IMR-90 (cell line): ENCODE data around the gene CUTA. TPM values are rescaled to one million over a fixed set of nuclear protein-coding genes. Genes with fewer than 3 reads are reported as not detected.

Experiments used
- ATAC-seq: fragments of 200-7000 bp; cut with Tn5 transposase; 2 replicates; pipeline ENCODE4 v1.9.1; 2020; ENCODE audit warnings: low read depth, mild to moderate bottlenecking, moderate library complexity
- BruUV-seq: library from RNA; stranded (reverse); fragments of 400-500 nt; replicated peaks from 2 replicates; lab custom pipeline; 2021; lab: Mats Ljungman, UMichigan
- CTCF ChIA-PET: fragments of 300-600 bp; formaldehyde crosslinking; extraction: SDS; loops from one replicate; lab custom pipeline; 2021; ENCODE audit warnings: antibody characterized with exemption; lab: Yijun Ruan, JAX
- POLR2A ChIA-PET: fragments of 300-600 bp; sonication (Branson Sonifier 250); formaldehyde crosslinking; loops from one replicate; lab custom pipeline; 2022; ENCODE audit warnings: antibody characterized with exemption; ENCODE audit not compliant: unreplicated experiment; lab: Charles Lee
- DNase-seq: peaks from one replicate; pipeline ENCODE4 v3.0.0; 2013
- H2AFZ ChIP-seq: replicated peaks from 2 replicates; pipeline ENCODE3; 2013; ENCODE audit warnings: low read length, mild to moderate bottlenecking; ENCODE audit not compliant: poor library complexity
- H2AK5ac ChIP-seq: 2 replicates; pipeline ENCODE4 v1.6.1; 2013; ENCODE audit warnings: low read depth, low read length, inconsistent platforms
- H2AK9ac ChIP-seq: replicated peaks from 2 replicates; pipeline ENCODE3; 2013; ENCODE audit warnings: mild to moderate bottlenecking, low read depth, low read length, moderate library complexity; ENCODE audit not compliant: poor library complexity
- H2BK120ac ChIP-seq: 2 replicates; pipeline ENCODE4 v1.6.1; 2013; ENCODE audit warnings: low read depth, low read length, inconsistent platforms
- H2BK15ac ChIP-seq: 3 replicates; pipeline ENCODE4 v1.6.1; 2013; ENCODE audit warnings: low read depth, low read length, inconsistent platforms
- H2BK20ac ChIP-seq: 2 replicates; pipeline ENCODE4 v1.6.1; 2013; ENCODE audit warnings: low read depth, mild to moderate bottlenecking, inconsistent platforms, low read length, moderate library complexity
- H2BK5ac ChIP-seq: 2 replicates; pipeline ENCODE4 v1.6.1; 2013; ENCODE audit warnings: mild to moderate bottlenecking, low read depth, low read length, inconsistent platforms; ENCODE audit not compliant: poor library complexity, severe bottlenecking
- H3K14ac ChIP-seq: replicated peaks from 2 replicates; pipeline ENCODE4 v1.6.1; 2013; ENCODE audit warnings: low read depth, low read length, inconsistent platforms
- H3K18ac ChIP-seq: 2 replicates; pipeline ENCODE4 v1.6.1; 2013; ENCODE audit warnings: low read depth, low read length, control low read depth
- H3K23ac ChIP-seq: 2 replicates; pipeline ENCODE4 v1.6.1; 2013; ENCODE audit warnings: low read depth, low read length, inconsistent platforms
- H3K27ac ChIP-seq: 2 replicates; pipeline ENCODE4 v1.5.1; 2013; ENCODE audit warnings: mild to moderate bottlenecking, control low read depth, low read length; ENCODE audit not compliant: insufficient read depth
- H3K27me3 ChIP-seq: 2 replicates; pipeline ENCODE4 v1.6.1; 2013; ENCODE audit warnings: low read length; ENCODE audit not compliant: control insufficient read depth, insufficient read depth
- H3K36me3 ChIP-seq: 2 replicates; pipeline ENCODE4 v1.6.1; 2013; ENCODE audit warnings: low read length, mixed read lengths; ENCODE audit not compliant: control insufficient read depth, insufficient read depth
- H3K4ac ChIP-seq: 2 replicates; pipeline ENCODE4 v1.6.1; 2013; ENCODE audit warnings: low read depth, low read length, inconsistent platforms
- H3K4me1 ChIP-seq: 2 replicates; pipeline ENCODE4 v1.6.1; 2013; ENCODE audit warnings: low read length, mixed read lengths; ENCODE audit not compliant: control insufficient read depth, insufficient read depth
- H3K4me2 ChIP-seq: 2 replicates; pipeline ENCODE4 v1.6.1; 2013; ENCODE audit warnings: low read depth, mild to moderate bottlenecking, control low read depth, low read length, moderate library complexity
- H3K4me3 ChIP-seq: 2 replicates; pipeline ENCODE4 v1.5.1; 2013; ENCODE audit warnings: low read depth, mild to moderate bottlenecking, control low read depth, low read length, moderate library complexity; ENCODE audit not compliant: insufficient read depth
- H3K56ac ChIP-seq: 2 replicates; pipeline ENCODE4 v1.6.1; 2013; ENCODE audit warnings: low read length, inconsistent platforms; ENCODE audit not compliant: insufficient read depth; ENCODE audit errors: extremely low read depth
- H3K79me1 ChIP-seq, 2 experiments: 2 replicates each; pipeline ENCODE4 v1.6.1; 2013; ENCODE audit warnings: low read length in 2 of 2, inconsistent platforms in 1 of 2, low read depth in 1 of 2
- H3K9ac ChIP-seq: 2 replicates; pipeline ENCODE4 v1.6.1; 2013; ENCODE audit warnings: low read depth, low read length, control low read depth
- H3K9me1 ChIP-seq: 2 replicates; pipeline ENCODE4 v1.6.1; 2013; ENCODE audit warnings: low read length, inconsistent platforms; ENCODE audit not compliant: insufficient read depth
- H3K9me3 ChIP-seq: 2 replicates; pipeline ENCODE4 v1.6.1; 2013; ENCODE audit warnings: low read length; ENCODE audit not compliant: control insufficient read depth, insufficient read depth
- H4K20me1 ChIP-seq: 2 replicates; pipeline ENCODE4 v1.6.1; 2013; ENCODE audit warnings: low read length, inconsistent platforms; ENCODE audit not compliant: insufficient read depth
- H4K5ac ChIP-seq: 2 replicates; pipeline ENCODE4 v1.6.1; 2013; ENCODE audit warnings: mild to moderate bottlenecking, low read depth, low read length, control low read depth
- H4K8ac ChIP-seq, 2 experiments: 2 replicates each; pipeline ENCODE4 v1.6.1; 2013; ENCODE audit warnings: low read depth in 2 of 2, low read length in 2 of 2, control low read depth in 1 of 2, inconsistent platforms in 1 of 2
- H4K91ac ChIP-seq: 2 replicates; pipeline ENCODE4 v1.6.1; 2013; ENCODE audit warnings: low read depth, low read length, inconsistent platforms; ENCODE audit not compliant: insufficient read depth
- CHD1 ChIP-seq: IDR thresholded peaks from 2 replicates; pipeline ENCODE4 v1.6.1; 2012; ENCODE audit warnings: low read depth, low read length, improper control_type of control experiment
- ELK1 ChIP-seq: fragments of 150-350 bp; IDR thresholded peaks from 2 replicates; pipeline ENCODE4 v1.6.1; 2016; ENCODE audit warnings: low read depth, mild to moderate bottlenecking, low read length, moderate library complexity, borderline replicate concordance
- FOS ChIP-seq: fragments of 150-350 bp; IDR thresholded peaks from 2 replicates; pipeline ENCODE4 v1.6.1; 2016; ENCODE audit warnings: low read depth, low read length
- MXI1 ChIP-seq: IDR thresholded peaks from 2 replicates; pipeline ENCODE4 v1.6.1; 2012; ENCODE audit warnings: low read depth, mild to moderate bottlenecking, low read length, moderate library complexity, borderline replicate concordance
- NFE2L2 ChIP-seq: fragments of 150-350 bp; IDR thresholded peaks from 2 replicates; pipeline ENCODE4 v1.6.1; 2016; ENCODE audit warnings: low read depth, mild to moderate bottlenecking, low read length
- POLR2A ChIP-seq: IDR thresholded peaks from 2 replicates; pipeline ENCODE4 v1.6.1; 2012; ENCODE audit warnings: mild to moderate bottlenecking, low read depth, low read length
- RAD21 ChIP-seq: IDR thresholded peaks from 2 replicates; pipeline ENCODE4 v1.6.1; 2012; ENCODE audit warnings: low read length, improper control_type of control experiment
- RCOR1 ChIP-seq: IDR thresholded peaks from 2 replicates; pipeline ENCODE4 v1.6.1; 2012; ENCODE audit warnings: mild to moderate bottlenecking, low read length, improper control_type of control experiment; ENCODE audit not compliant: insufficient replicate concordance
- RFX5 ChIP-seq: IDR thresholded peaks from 2 replicates; pipeline ENCODE4 v1.8.0; 2012; ENCODE audit warnings: low read depth, mild to moderate bottlenecking, low read length, moderate library complexity
- WGBS, 2 experiments: methylation state at CpG; one replicate each; pipeline versions ENCODE4 v1.1.5 to v1.1.7; 2013; ENCODE audit warnings: missing lambda C conversion rate in 2 of 2; ENCODE audit not compliant: insufficient read length in 1 of 2; ENCODE audit errors: extremely low coverage in 2 of 2; 5-methylcytosine and 5-hydroxymethylcytosine counted together
- dilution Hi-C: fragments of 300-500 bp; cut with HindIII; formaldehyde crosslinking; loops from one replicate; pipeline ENCODE4 v1.14.3; 2018; ENCODE audit warnings: low sequenced_read_pairs; ENCODE audit not compliant: unreplicated experiment
- in situ Hi-C: fragments of 300-500 bp; cut with MboI; formaldehyde crosslinking; loops from 3 replicates; pipeline ENCODE4 v1.14.3; 2019; ENCODE audit warnings: low sequenced_read_pairs, inconsistent platforms, mixed read lengths
- intact Hi-C: fragments of 100-400 bp; cut with micrococcal nuclease; formaldehyde crosslinking; loops from 2 replicates; pipeline ENCODE4 v1.10.0; 2022
- polyA plus RNA-seq, 3 experiments: library from polyadenylated mRNA; depleted of rRNA; stranded (reverse); fragments of >200 nt; gene quantifications; 2 replicates each; pipeline ENCODE4 v1.2.3, GENCODE V29; 2012; ENCODE audit warnings: low replicate concordance in 1 of 3
- total RNA-seq: library from RNA; depleted of rRNA; stranded (reverse); fragments of >200 nt; gene quantifications from 2 replicates; pipeline ENCODE4 v1.2.3, GENCODE V29; 2012

The CUTA gene
- total and polyA plus RNA-seq, 2 of the 4 experiments (the other 2 are of a cell fraction), result 136 to 427 TPM

DNA sequence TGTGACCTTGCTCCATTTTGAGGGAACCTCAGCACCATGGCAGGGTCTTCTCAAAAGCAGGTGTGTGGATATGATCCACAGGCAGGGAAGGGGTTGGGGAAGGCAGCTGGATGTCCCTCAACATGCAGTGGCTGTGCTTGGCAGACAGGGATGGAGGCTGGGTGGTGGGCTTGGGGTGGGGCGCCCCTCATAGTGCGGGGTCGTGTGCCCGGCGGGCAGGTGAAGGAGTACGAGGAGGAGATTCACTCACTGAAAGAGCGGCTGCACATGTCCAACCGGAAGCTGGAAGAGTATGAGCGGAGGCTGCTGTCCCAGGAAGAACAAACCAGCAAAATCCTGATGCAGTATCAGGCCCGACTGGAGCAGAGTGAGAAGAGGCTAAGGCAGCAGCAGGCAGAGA, 28.4 kb upstream of the CUTA start:
- H4K91ac ChIP-seq, result no peak overlapping the region
- no peaks in the 10 kb centered on the region; the same call in 1 of the 2 replicates for H4K20me1 ChIP-seq
- intact Hi-C loops, result no loop called here
- no peak overlapping the region for H4K8ac ChIP-seq
- WGBS, 2 experiments, result 96% methylated on average over 5 of the region's 10 CpGs; no CpG with 5 or more reads in 1 of the 2 experiments
- no peak overlapping the region for H3K23ac ChIP-seq
- ATAC-seq (no peak), DNase-seq (no peak)
- no peak overlapping the region for H3K56ac ChIP-seq
- H2AK5ac ChIP-seq, result no peak overlapping the region
- peaks cover 62% of the 10 kb centered on the region for H3K36me3 ChIP-seq
- H3K9ac ChIP-seq, result no peak overlapping the region
- CTCF ChIA-PET, result no interaction called here
- no peak for TF ChIP-seq CHD1
- TF ChIP-seq RFX5, result no peak
- no peak for TF ChIP-seq MXI1
- no peak for TF ChIP-seq POLR2A
- no peak for TF ChIP-seq RCOR1
- no peak for TF ChIP-seq FOS
- no peak for TF ChIP-seq NFE2L2
- TF ChIP-seq RAD21, result no peak
- TF ChIP-seq ELK1, result no peak
- POLR2A ChIA-PET, result no interaction called here
- H2BK120ac ChIP-seq, result no peak overlapping the region
- no peak overlapping the region for H2BK5ac ChIP-seq
- no peaks in the 10 kb centered on the region for H3K27me3 ChIP-seq
- H3K9me1 ChIP-seq, result no peaks in the 10 kb centered on the region
- H3K9me3 ChIP-seq, result no peaks in the 10 kb centered on the region
- no peak overlapping the region for H2BK15ac ChIP-seq
- H4K5ac ChIP-seq, result no peak overlapping the region
- no peak overlapping the region for H2AK9ac ChIP-seq
- dilution Hi-C loops, result no loop called here
- no peak overlapping the region for H3K27ac ChIP-seq
- in situ Hi-C loops, result no loop called here
- no peak overlapping the region for H2BK20ac ChIP-seq
- no peak overlapping the region for H3K18ac ChIP-seq
- no peak overlapping the region for H3K4ac ChIP-seq
- H3K4me3 ChIP-seq, result no peak overlapping the region
- no peak overlapping the region for H3K14ac ChIP-seq
- no peak overlapping the region for H3K4me2 ChIP-seq
- peaks cover 0 to 4% of the 10 kb centered on the region in 2 experiments; a peak in 1 of 4 replicates for H3K79me1 ChIP-seq
- H3K4me1 ChIP-seq, result no peaks in the 10 kb centered on the region
- H2AFZ ChIP-seq, result no peak overlapping the region
- BruUV-seq, result no TSS peak
